Body of pancreas (tissue), 4 donors: ENCODE results near the gene FNDC3B. TPM values are rescaled to one million over a fixed set of nuclear protein-coding genes. Genes with fewer than 3 reads are reported as not detected.
A peak's percentile ranks its signal among the peaks of the same experiment; 100 is the strongest.

ENCODE experiments used
- ATAC-seq: fragments of 150-250 bp; one replicate; pipeline ENCODE4 v1.9.1; 2016
- DNase-seq, 4 donors: peaks; one replicate each; pipeline ENCODE4 v3.0.0-alpha.2; 2019
- H3K27ac ChIP-seq, 4 donors: fragments of 200-600 bp; sonication (generic); 1 replicate in 3 of 4; 2 replicates in 1 of 4; pipeline versions ENCODE4 v1.5.1 to v1.6.1; 2016 to 2019; ENCODE audit warnings: mild to moderate bottlenecking in 1 of 4, mixed read lengths in 1 of 4, moderate library complexity in 1 of 4
- H3K27me3 ChIP-seq, 2 donors: fragments of 200-600 bp; sonication (generic); one replicate each; pipeline ENCODE4 v1.6.0; 2016; ENCODE audit warnings: mild to moderate bottlenecking in 1 of 2
- H3K36me3 ChIP-seq, 2 donors: fragments of 200-600 bp; sonication (generic); replicated peaks in 1 of 2; 2 replicates each; pipeline ENCODE4 v1.5.1; 2016; ENCODE audit warnings: low read depth in 2 of 2; ENCODE audit not compliant: insufficient read depth in 1 of 2
- H3K4me1 ChIP-seq: fragments of 200-600 bp; sonication (generic); one replicate; pipeline ENCODE4 v1.6.0; 2016
- H3K4me3 ChIP-seq, 2 donors: fragments of 200-600 bp; sonication (generic); 1 replicate in 1 of 2; 2 replicates in 1 of 2; pipeline ENCODE4 v1.5.1; 2016 to 2019
- H3K9me3 ChIP-seq, 3 donors: fragments of 200-600 bp; sonication (generic); 1 replicate in 2 of 3; 2 replicates in 1 of 3; pipeline ENCODE4 v1.5.1; 2016
- POLR2A ChIP-seq, 3 donors: fragments of 450-650 bp; IDR thresholded peaks; one replicate each; pipeline ENCODE4 v1.6.1; 2016; ENCODE audit warnings: antibody characterized with exemption in 3 of 3, mild to moderate bottlenecking in 2 of 3
- WGBS, 2 donors: methylation state at CpG; one replicate each; pipeline ENCODE4 v1.1.5; 2017; 5-methylcytosine and 5-hydroxymethylcytosine counted together
- intact Hi-C: fragments of 100-400 bp; cut with DNase I; formaldehyde crosslinking; loops from one replicate; pipeline ENCODE4 v1.15.1; 2023
- total RNA-seq, 2 donors: library from RNA; depleted of rRNA; stranded (reverse); fragments of >200 nt; gene quantifications; one replicate each; pipeline ENCODE4 v1.1.0, GENCODE V29; 2016
- TF ChIP-seq, protein P1 (sequence below), 7 experiments: fragments of 450-650 bp in 4 of 7; fragments of 200-600 bp in 3 of 7; sonication (generic) in 3 of 7; IDR thresholded peaks; one replicate each; pipeline ENCODE4 v1.5.1; 2016 to 2019; ENCODE audit warnings: antibody characterized with exemption in 7 of 7

The FNDC3B gene
- total RNA-seq, 2 donors from 2014 or later, result 64.3 to 86.0 TPM

GRCh38 chr3:172333692-172334457 is 294.5 kb downstream of the FNDC3B start:
- H3K27ac ChIP-seq, result peak overlapping the region in 1 of 4 donors; percentile 55
- H3K4me1 ChIP-seq, result no peaks in the 10 kb centered on the region
- intact Hi-C loops, result no loop called here
- ATAC-seq, result no peak
- H3K27me3 ChIP-seq, result no peaks in the 10 kb centered on the region
- no peak overlapping the region for H3K4me3 ChIP-seq
- H3K36me3 ChIP-seq, result peaks cover 9 to 33% of the 10 kb centered on the region in 2 donors
- no peaks in the 10 kb centered on the region for H3K9me3 ChIP-seq
- no peak for DNase-seq
- TF ChIP-seq, protein P1, sequence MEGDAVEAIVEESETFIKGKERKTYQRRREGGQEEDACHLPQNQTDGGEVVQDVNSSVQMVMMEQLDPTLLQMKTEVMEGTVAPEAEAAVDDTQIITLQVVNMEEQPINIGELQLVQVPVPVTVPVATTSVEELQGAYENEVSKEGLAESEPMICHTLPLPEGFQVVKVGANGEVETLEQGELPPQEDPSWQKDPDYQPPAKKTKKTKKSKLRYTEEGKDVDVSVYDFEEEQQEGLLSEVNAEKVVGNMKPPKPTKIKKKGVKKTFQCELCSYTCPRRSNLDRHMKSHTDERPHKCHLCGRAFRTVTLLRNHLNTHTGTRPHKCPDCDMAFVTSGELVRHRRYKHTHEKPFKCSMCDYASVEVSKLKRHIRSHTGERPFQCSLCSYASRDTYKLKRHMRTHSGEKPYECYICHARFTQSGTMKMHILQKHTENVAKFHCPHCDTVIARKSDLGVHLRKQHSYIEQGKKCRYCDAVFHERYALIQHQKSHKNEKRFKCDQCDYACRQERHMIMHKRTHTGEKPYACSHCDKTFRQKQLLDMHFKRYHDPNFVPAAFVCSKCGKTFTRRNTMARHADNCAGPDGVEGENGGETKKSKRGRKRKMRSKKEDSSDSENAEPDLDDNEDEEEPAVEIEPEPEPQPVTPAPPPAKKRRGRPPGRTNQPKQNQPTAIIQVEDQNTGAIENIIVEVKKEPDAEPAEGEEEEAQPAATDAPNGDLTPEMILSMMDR (IDR thresholded peaks at IDR 0.05), result no peak
- no peak for TF ChIP-seq POLR2A (IDR thresholded peaks at IDR 0.05)
- WGBS, 2 donors, result 70 to 71% methylated on average over 7 of the region's 7 CpGs

DNA sequence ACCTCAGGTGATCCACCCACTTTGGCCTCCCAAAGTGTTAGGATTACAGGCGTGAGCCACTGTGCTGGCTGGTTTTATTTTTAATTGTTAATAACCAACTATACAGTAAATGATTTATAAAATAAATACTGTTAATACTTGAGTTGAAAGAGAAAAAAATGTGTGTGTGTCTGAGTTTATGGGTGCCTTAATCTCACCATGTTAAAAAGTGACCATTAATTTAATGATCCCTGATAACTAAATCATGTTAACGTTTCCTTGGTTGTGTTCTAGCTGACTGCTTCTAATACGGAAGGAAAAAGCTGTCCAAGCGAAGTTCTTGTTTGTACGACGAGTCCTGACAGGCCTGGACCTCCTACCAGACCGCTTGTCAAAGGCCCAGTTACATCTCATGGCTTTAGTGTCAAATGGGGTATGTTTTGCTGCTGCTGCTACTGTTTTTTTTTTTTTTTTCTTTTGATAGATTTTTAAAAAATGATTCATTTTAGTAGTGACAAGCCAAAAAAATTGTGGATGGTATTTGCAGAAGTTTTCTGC is 295.4 kb downstream of the FNDC3B start:
- H3K27ac ChIP-seq, result peak overlapping the region in 1 of 4 donors; percentile 55
- H3K27me3 ChIP-seq, result no peaks in the 10 kb centered on the region
- H3K36me3 ChIP-seq, result peaks cover 9 to 27% of the 10 kb centered on the region in 2 donors
- H3K4me1 ChIP-seq, result no peaks in the 10 kb centered on the region
- 53 to 70% methylated on average over 7 of the region's 7 CpGs for WGBS, 2 donors
- intact Hi-C loops, result no loop called here
- DNase-seq (no peak), ATAC-seq (peak; percentile 31)
- H3K9me3 ChIP-seq, result no peaks in the 10 kb centered on the region
- H3K4me3 ChIP-seq, result no peak overlapping the region
- no peak for TF ChIP-seq POLR2A (IDR thresholded peaks at IDR 0.05)
- TF ChIP-seq, protein P1 (IDR thresholded peaks at IDR 0.05), result no peak

DNA sequence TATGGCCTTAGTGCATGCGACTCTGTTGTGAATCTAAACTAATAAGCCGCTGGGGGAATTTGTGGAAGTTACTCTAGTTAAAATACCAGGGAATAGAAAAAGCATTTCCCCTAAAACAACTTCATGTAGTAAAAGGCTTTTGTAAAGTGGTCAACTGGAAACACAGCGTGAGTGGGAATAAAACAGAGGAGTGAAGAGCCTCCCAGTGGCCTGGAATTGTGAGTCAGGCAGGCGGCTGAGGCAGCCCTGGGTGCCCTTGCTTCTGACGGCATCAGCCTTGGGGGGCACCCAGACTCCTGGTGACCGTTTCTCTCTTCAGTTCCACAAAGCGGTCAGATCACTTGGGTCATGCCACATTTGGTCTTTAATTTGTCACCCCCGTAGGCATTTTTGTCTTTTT is 300.5 kb downstream of the FNDC3B start:
- no peak for TF ChIP-seq POLR2A (IDR thresholded peaks at IDR 0.05)
- TF ChIP-seq, protein P1 (IDR thresholded peaks at IDR 0.05), result no peak
- H3K27ac ChIP-seq, result no peak overlapping the region
- 92 to 96% methylated on average over 8 of the region's 8 CpGs for WGBS, 2 donors
- no peaks in the 10 kb centered on the region for H3K27me3 ChIP-seq
- no peak overlapping the region for H3K4me3 ChIP-seq
- H3K9me3 ChIP-seq, result no peaks in the 10 kb centered on the region
- DNase-seq (no peak), ATAC-seq (no peak)
- peaks cover 0 to 17% of the 10 kb centered on the region in 2 donors for H3K36me3 ChIP-seq
- intact Hi-C loops, result no loop called here
- no peaks in the 10 kb centered on the region for H3K4me1 ChIP-seq

GRCh38 chr3:172340583-172340982 is 301.2 kb downstream of the FNDC3B start:
- DNase-seq (no peak), ATAC-seq (no peak)
- 71 to 82% methylated on average over 5 of the region's 5 CpGs for WGBS, 2 donors
- Histone ChIP-seq H3K27ac (no peak overlapping the region), H3K27me3 (no peaks in the 10 kb centered on the region), H3K4me3 (no peak overlapping the region), H3K4me1 (no peaks in the 10 kb centered on the region), H3K9me3 (no peaks in the 10 kb centered on the region), H3K36me3 (peaks cover 0 to 23% of the 10 kb centered on the region in 2 donors)
- intact Hi-C loops, result no loop called here
- TF ChIP-seq POLR2A (IDR thresholded peaks at IDR 0.05), result no peak
- TF ChIP-seq, protein P1 (IDR thresholded peaks at IDR 0.05), result no peak
